ENCODE measurements around the gene PRPF8.

- TF ChIP-seq, protein P1, sequence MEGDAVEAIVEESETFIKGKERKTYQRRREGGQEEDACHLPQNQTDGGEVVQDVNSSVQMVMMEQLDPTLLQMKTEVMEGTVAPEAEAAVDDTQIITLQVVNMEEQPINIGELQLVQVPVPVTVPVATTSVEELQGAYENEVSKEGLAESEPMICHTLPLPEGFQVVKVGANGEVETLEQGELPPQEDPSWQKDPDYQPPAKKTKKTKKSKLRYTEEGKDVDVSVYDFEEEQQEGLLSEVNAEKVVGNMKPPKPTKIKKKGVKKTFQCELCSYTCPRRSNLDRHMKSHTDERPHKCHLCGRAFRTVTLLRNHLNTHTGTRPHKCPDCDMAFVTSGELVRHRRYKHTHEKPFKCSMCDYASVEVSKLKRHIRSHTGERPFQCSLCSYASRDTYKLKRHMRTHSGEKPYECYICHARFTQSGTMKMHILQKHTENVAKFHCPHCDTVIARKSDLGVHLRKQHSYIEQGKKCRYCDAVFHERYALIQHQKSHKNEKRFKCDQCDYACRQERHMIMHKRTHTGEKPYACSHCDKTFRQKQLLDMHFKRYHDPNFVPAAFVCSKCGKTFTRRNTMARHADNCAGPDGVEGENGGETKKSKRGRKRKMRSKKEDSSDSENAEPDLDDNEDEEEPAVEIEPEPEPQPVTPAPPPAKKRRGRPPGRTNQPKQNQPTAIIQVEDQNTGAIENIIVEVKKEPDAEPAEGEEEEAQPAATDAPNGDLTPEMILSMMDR (IDR thresholded peaks at IDR 0.05) = no peak
- no peak for TF ChIP-seq POLR2A (IDR thresholded peaks at IDR 0.05)
Observed at GRCh38 chr17:1705004-1705403, 20.3 kb upstream of the PRPF8 start.
